Neural cell (in vitro differentiated cells): ENCODE data around the gene INMT. TPM values are rescaled to one million over a fixed set of nuclear protein-coding genes. Genes with fewer than 3 reads are reported as not detected.

Experiments
- H2AFZ ChIP-seq: fragments of 200-600, 300-800 bp; sonication (generic), shearing (Covaris generic); 2 replicates; pipeline ENCODE4 v1.6.0; 2014; ENCODE audit warnings: low read depth, mild to moderate bottlenecking, antibody characterized with exemption, low read length, moderate library complexity
- H3F3A ChIP-seq: fragments of 200-600 bp; shearing (Covaris generic); 2 replicates; pipeline ENCODE4 v1.6.1; 2016; ENCODE audit warnings: mild to moderate bottlenecking, moderate library complexity, mixed read lengths, antibody characterized with exemption, low read length; ENCODE audit not compliant: insufficient read depth, poor library complexity, severe bottlenecking
- H3K27ac ChIP-seq: fragments of 200-600, 300-800 bp; sonication (generic), shearing (Covaris generic); 2 replicates; pipeline ENCODE4 v1.5.1; 2014; ENCODE audit warnings: mild to moderate bottlenecking, low read length, moderate library complexity
- H3K27me3 ChIP-seq: fragments of 300-800, 200-600 bp; sonication (generic), shearing (Covaris generic); 2 replicates; pipeline ENCODE4 v1.6.0; 2014; ENCODE audit warnings: mild to moderate bottlenecking, low read depth, low read length, moderate library complexity; ENCODE audit not compliant: insufficient read depth
- H3K36me3 ChIP-seq: fragments of 300-800, 200-600 bp; sonication (generic), shearing (Covaris generic); 2 replicates; pipeline ENCODE4 v1.5.1; 2014; ENCODE audit warnings: mild to moderate bottlenecking, antibody characterized with exemption, low read length, moderate library complexity; ENCODE audit not compliant: insufficient read depth
- H3K4me2 ChIP-seq: fragments of 300-800, 200-600 bp; sonication (generic), shearing (Covaris generic); 2 replicates; pipeline ENCODE4 v1.6.0; 2014; ENCODE audit warnings: mild to moderate bottlenecking, low read length
- H3K4me3 ChIP-seq: fragments of 300-800, 200-600 bp; sonication (generic), shearing (Covaris generic); 2 replicates; pipeline ENCODE4 v1.5.1; 2014; ENCODE audit warnings: mild to moderate bottlenecking, low read length, moderate library complexity
- H3K79me2 ChIP-seq: fragments of 200-600 bp; shearing (Covaris generic); replicated peaks from 2 replicates; pipeline ENCODE4 v1.6.0; 2014; ENCODE audit warnings: mild to moderate bottlenecking, low read length, moderate library complexity; ENCODE audit not compliant: insufficient read depth
- H3K9ac ChIP-seq: fragments of 300-800, 200-600 bp; sonication (generic), shearing (Covaris generic); 2 replicates; pipeline ENCODE4 v1.6.1; 2016; ENCODE audit warnings: mild to moderate bottlenecking, low read length, mixed read lengths
- H3K9me2 ChIP-seq: fragments of 200-600 bp; shearing (Covaris generic); 2 replicates; pipeline ENCODE4 v1.6.1; 2016; ENCODE audit warnings: mild to moderate bottlenecking, low read length, mixed read lengths; ENCODE audit not compliant: insufficient read depth
- H3K9me3 ChIP-seq: fragments of 200-600, 300-800 bp; sonication (generic), shearing (Covaris generic); 2 replicates; pipeline ENCODE4 v1.6.1; 2016; ENCODE audit warnings: mild to moderate bottlenecking, mixed run types, low read length, moderate library complexity, mixed read lengths
- H4K20me1 ChIP-seq: fragments of 200-600 bp; shearing (Covaris generic); 2 replicates; pipeline ENCODE4 v1.6.1; 2016; ENCODE audit warnings: mild to moderate bottlenecking, mixed run types; ENCODE audit not compliant: insufficient read depth
- CTCF ChIP-seq: fragments of 450-650 bp; IDR thresholded peaks from 2 replicates; pipeline ENCODE4 v1.5.1; 2014; ENCODE audit warnings: antibody characterized with exemption, mild to moderate bottlenecking, moderate library complexity; ENCODE audit not compliant: poor library complexity, severe bottlenecking
- EP300 ChIP-seq: fragments of 450-650 bp; conservative IDR thresholded peaks from 2 replicates; pipeline ENCODE4 v1.6.1; 2014; ENCODE audit warnings: antibody characterized with exemption, mild to moderate bottlenecking, moderate library complexity; ENCODE audit not compliant: poor library complexity, severe bottlenecking
- EZH2 ChIP-seq: fragments of 200-600, 300-800 bp; shearing (Covaris generic), sonication (generic); IDR thresholded peaks from 2 replicates; pipeline ENCODE4 v1.6.1; 2014; ENCODE audit warnings: antibody characterized with exemption, low read length, borderline replicate concordance, mild to moderate bottlenecking; ENCODE audit not compliant: insufficient read depth, poor library complexity, severe bottlenecking
- MXI1 ChIP-seq: fragments of 450-650 bp; conservative IDR thresholded peaks from 2 replicates; pipeline ENCODE4 v1.6.1; 2014; ENCODE audit warnings: antibody characterized with exemption, mild to moderate bottlenecking; ENCODE audit not compliant: poor library complexity, severe bottlenecking
- POLR2AphosphoS5 ChIP-seq: IDR thresholded peaks from 2 replicates; pipeline ENCODE4 v1.6.1; 2012
- RAD21 ChIP-seq: fragments of 450-650 bp; conservative IDR thresholded peaks from 2 replicates; pipeline ENCODE4 v1.6.1; 2014; ENCODE audit warnings: antibody characterized with exemption, mild to moderate bottlenecking, moderate library complexity
- SMC3 ChIP-seq: fragments of 450-650 bp; conservative IDR thresholded peaks from 2 replicates; pipeline ENCODE4 v1.6.1; 2014; ENCODE audit warnings: antibody characterized with exemption, mild to moderate bottlenecking, moderate library complexity; ENCODE audit not compliant: poor library complexity
- TAF1 ChIP-seq: IDR thresholded peaks from 2 replicates; pipeline ENCODE4 v1.6.1; 2012; ENCODE audit warnings: low read depth
- polyA plus RNA-seq: library from polyadenylated mRNA; depleted of rRNA; stranded (reverse); fragments of >200 nt; gene quantifications from 2 replicates; pipeline ENCODE4 v1.2.3, GENCODE V29; 2014
- TF ChIP-seq, protein P1 (sequence below): IDR thresholded peaks from 2 replicates; pipeline ENCODE4 v1.6.1; 2012; ENCODE audit warnings: borderline replicate concordance

The INMT gene
- polyA plus RNA-seq, 1 donor from 2014 or later = 0.66 TPM

DNA sequence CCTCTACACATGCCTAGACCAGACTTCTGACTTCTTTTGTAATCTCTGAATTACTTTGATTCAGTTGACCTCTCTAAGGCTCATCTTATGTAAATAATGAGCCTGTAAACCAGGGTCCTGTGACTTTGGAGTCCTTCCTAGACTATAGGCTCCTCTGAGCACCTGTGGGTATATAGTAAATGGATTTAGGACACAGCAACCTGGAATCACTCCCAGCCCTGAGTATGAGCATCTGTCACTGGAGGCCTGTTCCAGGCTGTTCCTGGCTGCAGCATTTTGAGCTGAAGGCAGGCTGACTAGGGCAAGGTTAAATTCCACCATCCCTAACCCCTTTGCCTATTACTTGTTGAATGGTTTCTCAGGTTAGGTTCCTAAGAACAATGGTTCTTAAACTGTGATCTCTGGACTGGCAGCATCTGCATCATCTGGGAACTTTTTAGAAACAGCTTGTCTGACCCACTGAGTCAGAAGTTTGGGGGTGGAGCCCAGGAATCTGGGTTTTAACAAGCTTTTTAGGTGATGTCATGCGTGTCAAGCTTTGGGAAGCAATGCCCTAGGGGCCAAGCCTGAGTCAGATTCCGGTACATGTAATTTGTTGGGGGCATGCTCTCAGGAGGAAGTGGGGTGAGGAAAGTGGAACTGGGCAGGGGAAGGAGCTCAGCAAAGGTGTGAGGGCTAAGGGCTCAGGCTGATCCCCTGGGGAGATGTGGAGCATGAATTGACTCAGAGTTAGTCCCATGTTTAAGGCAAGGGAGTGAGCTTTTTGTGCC is 47.5 kb downstream of the INMT start:
- Histone ChIP-seq H3K27me3 (no peaks in the 10 kb centered on the region), H3K4me2 (no peak overlapping the region), H4K20me1 (no peaks in the 10 kb centered on the region), H3K4me3 (no peak overlapping the region), H3K27ac (no peak overlapping the region), H3K9me3 (no peaks in the 10 kb centered on the region), H2AFZ (no peak overlapping the region), H3K79me2 (no peaks in the 10 kb centered on the region), H3F3A (no peaks in the 10 kb centered on the region), H3K9ac (no peak overlapping the region), H3K36me3 (no peaks in the 10 kb centered on the region), H3K9me2 (no peaks in the 10 kb centered on the region)
- no peak for TF ChIP-seq POLR2AphosphoS5
- TF ChIP-seq EZH2 = no peak
- TF ChIP-seq, protein P1, sequence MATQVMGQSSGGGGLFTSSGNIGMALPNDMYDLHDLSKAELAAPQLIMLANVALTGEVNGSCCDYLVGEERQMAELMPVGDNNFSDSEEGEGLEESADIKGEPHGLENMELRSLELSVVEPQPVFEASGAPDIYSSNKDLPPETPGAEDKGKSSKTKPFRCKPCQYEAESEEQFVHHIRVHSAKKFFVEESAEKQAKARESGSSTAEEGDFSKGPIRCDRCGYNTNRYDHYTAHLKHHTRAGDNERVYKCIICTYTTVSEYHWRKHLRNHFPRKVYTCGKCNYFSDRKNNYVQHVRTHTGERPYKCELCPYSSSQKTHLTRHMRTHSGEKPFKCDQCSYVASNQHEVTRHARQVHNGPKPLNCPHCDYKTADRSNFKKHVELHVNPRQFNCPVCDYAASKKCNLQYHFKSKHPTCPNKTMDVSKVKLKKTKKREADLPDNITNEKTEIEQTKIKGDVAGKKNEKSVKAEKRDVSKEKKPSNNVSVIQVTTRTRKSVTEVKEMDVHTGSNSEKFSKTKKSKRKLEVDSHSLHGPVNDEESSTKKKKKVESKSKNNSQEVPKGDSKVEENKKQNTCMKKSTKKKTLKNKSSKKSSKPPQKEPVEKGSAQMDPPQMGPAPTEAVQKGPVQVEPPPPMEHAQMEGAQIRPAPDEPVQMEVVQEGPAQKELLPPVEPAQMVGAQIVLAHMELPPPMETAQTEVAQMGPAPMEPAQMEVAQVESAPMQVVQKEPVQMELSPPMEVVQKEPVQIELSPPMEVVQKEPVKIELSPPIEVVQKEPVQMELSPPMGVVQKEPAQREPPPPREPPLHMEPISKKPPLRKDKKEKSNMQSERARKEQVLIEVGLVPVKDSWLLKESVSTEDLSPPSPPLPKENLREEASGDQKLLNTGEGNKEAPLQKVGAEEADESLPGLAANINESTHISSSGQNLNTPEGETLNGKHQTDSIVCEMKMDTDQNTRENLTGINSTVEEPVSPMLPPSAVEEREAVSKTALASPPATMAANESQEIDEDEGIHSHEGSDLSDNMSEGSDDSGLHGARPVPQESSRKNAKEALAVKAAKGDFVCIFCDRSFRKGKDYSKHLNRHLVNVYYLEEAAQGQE = no peak
- no peak for TF ChIP-seq CTCF
- TF ChIP-seq SMC3 = no peak
- TF ChIP-seq RAD21 = no peak
- no peak for TF ChIP-seq MXI1
- TF ChIP-seq TAF1 = no peak
- no peak for TF ChIP-seq EP300

DNA sequence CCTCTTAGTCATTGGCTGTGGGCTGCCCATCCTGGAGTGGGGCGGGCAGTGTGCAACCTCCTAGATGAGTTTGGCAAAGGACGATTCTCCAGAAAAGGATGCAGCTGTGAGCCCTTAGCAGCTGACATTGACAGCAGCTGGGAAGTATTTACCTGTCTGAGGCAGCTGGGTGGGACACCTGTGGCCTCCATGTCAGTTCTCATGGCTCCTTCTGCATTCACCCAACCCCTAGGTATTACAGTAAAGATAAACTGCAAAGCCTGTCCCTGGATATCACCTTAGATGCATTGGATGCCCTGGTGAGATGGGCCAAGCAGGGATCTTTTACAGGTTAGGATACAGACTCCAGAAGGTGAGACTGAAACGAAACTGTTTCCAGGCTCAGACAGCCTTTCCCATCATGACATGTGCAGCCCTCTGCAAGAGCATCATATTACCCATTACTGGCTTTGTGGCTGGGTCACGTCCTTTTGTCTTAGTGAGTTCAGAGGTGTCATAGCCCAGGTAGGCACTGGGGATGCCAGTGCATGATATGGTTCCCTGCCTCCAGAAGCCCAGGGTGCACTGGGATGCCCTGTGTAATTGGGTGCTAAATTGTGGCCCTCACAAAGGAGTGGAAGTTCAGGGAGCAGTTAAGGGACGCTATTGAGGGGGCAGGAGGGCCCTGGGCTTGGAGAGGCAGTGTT is 48.2 kb downstream of the INMT start:
- Histone ChIP-seq H3K4me3 (no peak overlapping the region), H4K20me1 (no peaks in the 10 kb centered on the region), H3K79me2 (no peaks in the 10 kb centered on the region), H3K4me2 (no peak overlapping the region), H3K9ac (no peak overlapping the region), H3K27ac (no peak overlapping the region), H3K36me3 (no peaks in the 10 kb centered on the region), H3K9me3 (no peaks in the 10 kb centered on the region), H3K27me3 (no peaks in the 10 kb centered on the region), H3F3A (no peaks in the 10 kb centered on the region), H3K9me2 (no peaks in the 10 kb centered on the region), H2AFZ (no peak overlapping the region)
- TF ChIP-seq TAF1 (no peak), RAD21 (no peak)
